Amniotic stem cell (primary cell): ENCODE data around the gene ATP8A1.

Source experiments
- DNase-seq: peaks from one replicate; lab custom pipeline; 2025; lab: John Stamatoyannopoulos, UW

ATP8A1 gene

GRCh38 chr4:42649870-42650269 lies 7.0 kb downstream of the ATP8A1 start:
- no peak for DNase-seq

DNA sequence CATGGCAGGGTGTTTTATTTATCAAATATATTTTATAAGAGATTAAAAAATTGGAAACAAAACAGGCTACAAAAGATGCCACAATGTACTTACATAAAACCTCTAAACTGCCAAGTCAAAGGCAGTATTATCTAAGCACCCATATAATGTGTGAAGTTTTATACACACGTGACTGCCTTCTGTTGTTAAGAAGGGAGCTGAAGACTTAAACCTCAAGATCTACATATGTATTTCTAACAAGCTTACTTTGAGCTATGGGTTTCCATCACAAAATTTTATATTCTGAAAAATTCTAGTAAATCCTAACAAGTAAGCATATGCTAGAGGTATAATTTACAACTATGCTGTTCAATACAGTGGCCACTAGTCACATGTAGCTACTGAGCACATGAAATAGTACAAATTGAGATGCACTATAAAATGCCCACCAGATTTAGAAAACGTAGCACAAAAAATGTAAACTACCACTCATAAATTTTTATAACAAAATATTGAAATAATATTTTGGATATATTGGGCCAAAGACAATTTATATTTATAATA lies 9.8 kb downstream of the ATP8A1 start:
- no peak for DNase-seq

DNA sequence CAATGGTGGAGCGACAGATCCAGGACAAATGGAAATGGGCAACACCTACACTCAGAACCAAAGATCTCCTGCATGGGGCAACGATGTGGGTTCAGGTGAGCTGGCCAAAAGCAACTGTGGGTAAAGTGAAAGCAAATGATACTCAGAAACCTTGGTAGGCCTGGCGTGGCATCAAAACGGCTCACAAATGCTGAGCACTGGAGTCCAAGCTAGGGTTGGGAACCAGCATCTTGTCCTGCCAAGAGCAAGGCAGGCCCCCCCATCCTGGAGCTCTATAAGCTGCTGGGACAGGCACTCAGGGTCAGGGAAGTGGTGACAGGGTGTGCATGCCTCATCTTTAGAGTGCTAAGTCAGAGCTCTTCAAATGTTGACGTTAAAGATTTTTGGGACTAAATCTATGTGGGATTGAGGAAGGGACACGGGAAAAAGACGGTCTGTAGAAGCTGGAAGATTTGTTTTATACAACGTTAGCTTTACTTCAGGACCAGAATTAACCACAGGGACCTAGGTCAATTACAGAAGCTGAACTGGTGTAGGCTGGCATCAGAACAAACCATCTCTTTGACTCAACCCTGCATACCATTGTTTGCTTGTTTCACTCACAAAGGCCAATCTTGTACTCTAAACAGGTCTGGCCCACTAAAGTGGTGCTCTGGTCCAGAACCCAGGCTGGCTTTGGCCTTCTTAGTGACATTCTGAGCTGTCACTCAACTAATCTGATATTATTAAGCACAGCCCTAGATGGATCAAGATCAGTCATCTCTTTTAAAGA lies 10.7 kb downstream of the ATP8A1 start:
- no peak for DNase-seq

DNA sequence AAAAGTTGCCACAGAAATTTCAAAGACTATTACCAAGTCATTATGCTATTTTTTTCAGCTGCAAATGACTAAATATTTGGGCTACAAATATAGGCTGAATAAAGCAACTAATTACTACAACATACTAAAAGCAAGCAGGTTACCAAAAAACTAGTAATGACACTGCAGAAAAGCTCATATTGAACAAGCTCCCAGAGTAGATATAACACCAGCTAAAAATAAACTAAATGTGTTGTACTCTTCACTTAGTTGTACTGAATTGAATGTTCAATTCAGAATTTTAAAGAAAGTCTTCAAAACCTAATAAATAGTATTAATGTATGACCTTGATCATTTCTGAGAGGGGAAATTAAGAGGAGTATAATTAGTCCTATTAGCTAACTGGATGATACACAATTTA lies 12.0 kb downstream of the ATP8A1 start:
- DNase-seq: no peak

DNA sequence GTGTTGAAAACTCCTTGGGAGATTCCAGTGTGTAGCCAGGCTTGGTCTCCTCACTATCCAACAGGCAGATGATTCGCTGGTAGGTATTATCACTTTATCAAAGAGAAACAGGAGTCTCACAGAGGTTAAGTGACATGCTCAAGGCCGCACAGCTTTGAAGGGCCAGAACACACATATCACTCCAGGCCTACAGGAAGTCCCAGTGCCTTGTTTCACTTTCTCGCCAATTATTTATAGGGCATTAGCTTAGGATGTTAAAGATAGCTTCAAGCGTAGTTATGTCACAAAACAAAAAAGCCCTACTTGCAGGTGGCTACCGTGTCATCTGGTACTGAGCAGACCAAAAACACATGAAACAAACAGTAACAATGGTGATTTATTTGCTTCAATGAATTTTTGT lies 13.2 kb downstream of the ATP8A1 start:
- DNase-seq: no peak

DNA sequence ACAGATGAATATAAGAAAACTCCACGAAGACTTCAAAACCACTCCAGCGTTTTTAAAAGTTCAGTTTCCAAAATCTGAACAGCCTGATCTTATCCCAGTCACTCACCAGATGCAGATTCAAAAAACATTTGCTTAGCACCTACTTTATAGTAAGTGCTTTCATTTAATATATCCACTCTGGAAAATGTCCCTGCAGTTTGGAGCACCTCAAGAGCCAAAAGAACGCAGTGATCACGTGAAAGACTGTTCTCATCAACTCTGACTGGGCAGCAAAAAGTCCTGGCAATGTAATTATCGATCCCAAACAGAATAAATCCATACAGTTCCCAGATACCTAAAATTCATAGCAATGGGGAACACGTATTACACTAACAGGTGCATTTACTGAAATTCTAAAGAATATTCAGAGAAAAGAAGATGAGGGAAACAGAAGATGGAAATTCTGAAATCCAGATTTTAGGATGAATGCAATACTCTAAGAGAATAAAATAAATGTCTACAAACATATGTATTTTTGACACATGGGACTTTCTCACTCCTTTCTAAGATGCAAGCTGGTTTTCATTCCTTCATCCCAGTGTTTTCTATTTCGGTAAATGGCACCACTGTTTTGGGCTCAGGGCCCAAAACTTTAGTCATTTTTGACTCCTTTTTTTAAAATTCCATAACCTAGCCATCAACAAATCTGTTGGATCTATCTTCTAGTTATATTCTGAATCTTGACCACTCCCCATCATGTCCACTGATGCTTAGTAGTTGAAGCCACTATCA lies 13.9 kb downstream of the ATP8A1 start:
- no peak for DNase-seq

DNA sequence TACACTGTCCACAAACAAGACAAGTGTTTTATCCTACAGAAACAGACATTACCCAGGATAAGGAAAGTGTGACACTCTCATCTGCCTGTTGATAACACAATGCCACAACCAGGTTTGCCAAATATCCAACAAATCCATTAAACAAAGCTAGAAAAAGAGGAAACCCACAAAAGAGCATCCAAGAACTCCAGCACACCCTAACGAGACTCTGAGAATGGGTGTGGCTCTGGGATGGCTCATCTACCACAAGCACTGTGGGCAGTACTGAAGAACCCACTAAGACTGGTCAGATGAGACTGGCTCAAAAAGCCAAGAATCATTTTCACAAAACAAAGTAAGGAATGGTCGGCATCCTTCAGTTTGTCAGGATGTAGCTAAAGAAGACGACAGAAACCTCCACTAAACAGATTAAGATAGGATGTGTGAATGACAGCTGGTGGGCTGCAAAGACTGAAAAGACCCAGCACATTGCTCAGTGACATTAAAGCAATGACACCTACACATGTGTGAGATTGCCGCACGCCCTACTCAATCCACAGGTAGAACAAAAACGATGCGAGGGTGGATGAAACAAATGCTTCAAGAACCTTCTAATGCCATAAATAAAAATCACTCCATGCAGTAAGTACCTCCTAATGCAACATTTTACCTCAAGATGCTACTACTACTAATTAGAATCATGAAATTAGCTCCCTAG lies 14.7 kb downstream of the ATP8A1 start:
- DNase-seq: no peak

DNA sequence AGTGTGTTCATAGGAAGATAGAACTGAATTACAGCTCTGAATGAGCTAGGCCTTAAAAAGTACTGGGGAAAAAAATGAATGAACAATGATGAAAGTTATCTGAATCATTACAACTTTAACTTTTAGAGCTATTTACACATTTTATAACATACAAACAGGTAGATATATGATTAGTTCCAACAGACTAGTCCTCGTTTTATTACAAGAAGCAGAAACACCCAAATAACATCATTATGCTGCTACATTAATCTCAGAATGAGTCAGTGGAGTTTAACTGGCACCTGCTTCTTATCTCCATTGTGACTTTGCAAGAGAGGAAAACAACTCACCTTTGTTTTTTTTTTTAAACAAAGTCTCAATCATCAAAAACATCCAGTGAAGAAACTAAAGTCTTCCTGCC lies 15.2 kb downstream of the ATP8A1 start:
- DNase-seq: no peak

DNA sequence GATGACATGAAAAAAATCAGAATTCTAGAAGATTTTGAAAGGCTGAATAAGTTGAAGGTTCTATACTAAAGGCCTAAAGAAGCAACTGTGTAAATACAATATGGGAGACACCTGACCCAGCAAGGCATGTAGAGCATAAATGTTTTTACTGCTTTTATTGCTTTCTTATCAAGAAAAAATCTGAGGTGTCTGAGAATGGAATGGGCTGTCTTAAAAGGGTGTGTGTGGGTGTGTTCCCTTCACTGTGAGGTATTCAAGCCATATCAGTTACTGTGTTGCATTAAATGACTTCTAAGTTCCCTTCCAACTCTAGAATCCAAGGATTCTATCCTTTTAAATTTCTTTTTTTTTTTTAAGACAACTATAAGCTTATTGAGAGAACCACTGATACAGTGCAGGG lies 15.7 kb downstream of the ATP8A1 start:
- DNase-seq: no peak

- DNase-seq: no peak
Observed at GRCh38 chr4:42640613-42641012, 16.3 kb downstream of the ATP8A1 start.

- DNase-seq: no peak
Observed at GRCh38 chr4:42638993-42639392, 17.9 kb downstream of the ATP8A1 start.

- DNase-seq: no peak
Observed at GRCh38 chr4:42638321-42638720, 18.6 kb downstream of the ATP8A1 start.

GRCh38 chr4:42637867-42638266 lies 19.0 kb downstream of the ATP8A1 start:
- DNase-seq: no peak

DNA sequence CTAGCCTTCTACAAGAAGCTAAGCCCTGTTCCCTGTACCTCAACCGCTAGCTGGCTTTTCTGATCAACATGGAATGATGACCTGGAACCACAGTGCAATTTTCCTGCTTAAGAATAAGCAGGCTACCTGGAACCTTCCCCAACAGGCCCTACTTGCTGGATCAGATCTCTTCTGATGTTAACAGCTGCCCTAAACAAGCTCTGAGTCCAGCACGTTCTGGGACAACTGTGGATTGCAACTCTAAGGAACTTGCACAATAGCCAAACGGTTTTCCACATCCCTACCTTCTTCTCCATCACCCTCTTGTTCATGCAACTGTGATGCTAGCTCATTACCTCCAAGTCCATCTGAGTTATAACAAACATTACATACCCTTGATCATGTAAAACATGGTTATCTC lies 19.8 kb downstream of the ATP8A1 start:
- no peak for DNase-seq

GRCh38 chr4:42636645-42636949 lies 20.3 kb downstream of the ATP8A1 start:
- no peak for DNase-seq

DNA sequence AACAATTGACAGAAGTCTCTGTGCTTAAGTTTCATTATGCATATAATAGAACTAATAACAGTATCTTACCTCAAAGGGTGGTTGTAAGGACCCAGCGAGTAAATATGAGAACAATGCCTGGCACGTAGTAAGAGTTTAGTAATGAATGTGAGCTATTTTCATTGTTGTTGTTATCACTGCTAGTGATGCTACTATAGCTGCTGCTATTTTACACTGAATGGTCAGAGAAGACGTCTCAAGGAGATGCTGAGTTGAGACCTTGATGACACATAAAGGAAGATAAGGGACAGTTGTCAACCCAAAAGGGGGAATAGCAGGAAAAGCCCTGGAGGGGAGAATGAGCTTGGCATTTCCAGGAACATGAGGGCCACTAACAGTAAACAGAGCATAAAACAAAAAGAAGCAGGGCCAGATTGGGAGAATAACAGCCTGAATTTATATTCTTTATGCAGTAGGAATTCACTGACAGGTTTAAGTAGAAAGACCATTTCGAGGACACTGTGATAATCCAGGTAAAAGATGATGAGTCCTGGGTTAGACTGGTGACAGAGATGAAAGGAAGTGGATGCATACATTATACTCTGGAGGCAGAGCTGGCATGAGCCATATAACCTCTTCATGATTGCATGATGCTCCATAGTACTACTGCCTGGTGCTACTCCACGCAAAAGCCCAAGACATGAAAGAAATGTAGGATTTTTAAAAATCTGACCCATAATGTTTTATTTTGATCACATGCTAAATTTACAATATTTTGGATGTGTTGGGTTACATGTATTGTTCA lies 23.1 kb downstream of the ATP8A1 start:
- DNase-seq: no peak

- no peak for DNase-seq
Observed at GRCh38 chr4:42632653-42633382, 24.1 kb downstream of the ATP8A1 start.

GRCh38 chr4:42630908-42631307 lies 26.0 kb downstream of the ATP8A1 start:
- DNase-seq: no peak

DNA sequence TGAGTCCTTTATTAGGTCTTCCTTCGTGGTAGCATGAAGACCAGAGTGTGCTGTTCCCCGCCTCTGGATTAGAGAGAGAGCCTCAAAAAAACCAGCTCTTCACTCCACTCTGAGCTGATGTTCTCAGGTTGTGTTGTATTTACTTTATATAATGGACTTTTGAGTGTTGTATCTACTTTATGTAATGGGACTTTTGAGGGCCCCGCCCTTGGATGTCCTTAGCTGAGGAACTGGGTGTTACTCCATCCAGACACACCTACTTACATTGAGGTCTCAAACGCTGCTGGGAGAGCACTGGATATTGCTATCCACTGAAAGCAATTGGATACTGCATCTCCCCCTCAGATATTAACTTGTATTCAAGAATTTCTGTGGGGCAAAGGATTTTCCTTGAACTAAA lies 28.2 kb downstream of the ATP8A1 start:
- no peak for DNase-seq

GRCh38 chr4:42627885-42628646 lies 28.8 kb downstream of the ATP8A1 start:
- DNase-seq: no peak
